Tongue (tissue), 2 donors: ENCODE measurements around the gene CCDC15. TPM values are rescaled to one million over a fixed set of nuclear protein-coding genes. Genes with fewer than 3 reads are reported as not detected.

Source experiments
- DNase-seq: peaks from one replicate; pipeline ENCODE4 v3.0.0-alpha.2; 2015
- total RNA-seq: library from RNA; depleted of rRNA; stranded (reverse); fragments of >200 nt; gene quantifications from one replicate; pipeline ENCODE4 v1.2.3, GENCODE V29; 2014

The CCDC15 gene
- total RNA-seq, 1 donor from 2014 or later, result 7.4 TPM

- no peak for DNase-seq
Measured at GRCh38 chr11:125068368-125068767, 114.4 kb downstream of the CCDC15 start.

GRCh38 chr11:125069008-125069407 lies 115.0 kb downstream of the CCDC15 start:
- no peak for DNase-seq

- DNase-seq, result no peak
Measured at GRCh38 chr11:125069796-125070195, 115.8 kb downstream of the CCDC15 start.

GRCh38 chr11:125070699-125071254 lies 116.8 kb downstream of the CCDC15 start:
- no peak for DNase-seq

- DNase-seq, result peak; percentile 33
Measured at GRCh38 chr11:125071435-125071834, 117.4 kb downstream of the CCDC15 start.

- DNase-seq, result no peak
Measured at GRCh38 chr11:125071846-125072217, 117.8 kb downstream of the CCDC15 start.

GRCh38 chr11:125072218-125072960 lies 118.4 kb downstream of the CCDC15 start:
- no peak for DNase-seq

GRCh38 chr11:125072961-125073590 lies 119.1 kb downstream of the CCDC15 start:
- DNase-seq, result no peak

GRCh38 chr11:125073616-125074483 lies 119.8 kb downstream of the CCDC15 start:
- DNase-seq, result no peak

- DNase-seq, result no peak
Measured at GRCh38 chr11:125074511-125075241, 120.7 kb downstream of the CCDC15 start.

- DNase-seq, result no peak
Measured at GRCh38 chr11:125075242-125075625, 121.2 kb downstream of the CCDC15 start.

GRCh38 chr11:125075900-125076317 lies 121.9 kb downstream of the CCDC15 start:
- DNase-seq, result no peak

GRCh38 chr11:125076378-125076945 lies 122.5 kb downstream of the CCDC15 start:
- no peak for DNase-seq

- no peak for DNase-seq
Measured at GRCh38 chr11:125078016-125078415, 124.0 kb downstream of the CCDC15 start.

GRCh38 chr11:125078516-125079140 lies 124.6 kb downstream of the CCDC15 start:
- no peak for DNase-seq

GRCh38 chr11:125079151-125079877 lies 125.3 kb downstream of the CCDC15 start:
- DNase-seq, result no peak

- DNase-seq, result no peak
Measured at GRCh38 chr11:125079878-125080530, 126.0 kb downstream of the CCDC15 start.

GRCh38 chr11:125080531-125080911 lies 126.5 kb downstream of the CCDC15 start:
- DNase-seq, result no peak

GRCh38 chr11:125081098-125081798 lies 127.2 kb downstream of the CCDC15 start:
- no peak for DNase-seq
